NB4 (cell line): Measurements from ENCODE around the gene PDGFC.

Experiments
- POLR2A ChIP-seq: IDR thresholded peaks from 2 replicates; pipeline ENCODE4 v1.6.1; 2011; ENCODE audit warnings: mild to moderate bottlenecking; ENCODE audit not compliant: insufficient read length; ENCODE audit errors: extremely low read depth
- TF ChIP-seq, protein P1 (sequence below): IDR thresholded peaks from one replicate; pipeline ENCODE4 v1.5.1; 2012; ENCODE audit warnings: low read depth, low read length
- TF ChIP-seq, protein P2 (sequence below): IDR thresholded peaks from 2 replicates; pipeline ENCODE4 v1.6.1; 2011; ENCODE audit warnings: low read depth, low read length

DNA sequence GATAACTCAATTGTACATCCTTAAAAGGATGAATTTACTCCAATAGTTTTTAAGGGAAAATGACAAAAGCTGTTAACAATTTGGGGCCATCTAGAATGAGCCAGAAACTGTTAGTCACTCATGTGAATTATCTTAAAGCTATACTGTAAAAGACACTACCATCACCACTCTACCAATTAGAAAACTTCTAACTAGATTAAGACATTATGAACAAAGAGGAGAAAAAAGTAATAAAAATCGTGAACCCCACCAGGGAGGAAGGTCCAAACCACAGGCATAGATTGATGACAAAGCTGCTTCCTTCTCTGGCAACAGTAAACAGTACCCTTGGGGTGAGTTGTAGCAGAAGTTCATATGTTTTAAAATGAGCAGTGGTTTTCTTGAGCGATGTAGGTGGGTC, 106.1 kb downstream of the PDGFC start:
- no peak for TF ChIP-seq POLR2A
- TF ChIP-seq, protein P1, sequence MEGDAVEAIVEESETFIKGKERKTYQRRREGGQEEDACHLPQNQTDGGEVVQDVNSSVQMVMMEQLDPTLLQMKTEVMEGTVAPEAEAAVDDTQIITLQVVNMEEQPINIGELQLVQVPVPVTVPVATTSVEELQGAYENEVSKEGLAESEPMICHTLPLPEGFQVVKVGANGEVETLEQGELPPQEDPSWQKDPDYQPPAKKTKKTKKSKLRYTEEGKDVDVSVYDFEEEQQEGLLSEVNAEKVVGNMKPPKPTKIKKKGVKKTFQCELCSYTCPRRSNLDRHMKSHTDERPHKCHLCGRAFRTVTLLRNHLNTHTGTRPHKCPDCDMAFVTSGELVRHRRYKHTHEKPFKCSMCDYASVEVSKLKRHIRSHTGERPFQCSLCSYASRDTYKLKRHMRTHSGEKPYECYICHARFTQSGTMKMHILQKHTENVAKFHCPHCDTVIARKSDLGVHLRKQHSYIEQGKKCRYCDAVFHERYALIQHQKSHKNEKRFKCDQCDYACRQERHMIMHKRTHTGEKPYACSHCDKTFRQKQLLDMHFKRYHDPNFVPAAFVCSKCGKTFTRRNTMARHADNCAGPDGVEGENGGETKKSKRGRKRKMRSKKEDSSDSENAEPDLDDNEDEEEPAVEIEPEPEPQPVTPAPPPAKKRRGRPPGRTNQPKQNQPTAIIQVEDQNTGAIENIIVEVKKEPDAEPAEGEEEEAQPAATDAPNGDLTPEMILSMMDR = no peak
- TF ChIP-seq, protein P2, sequence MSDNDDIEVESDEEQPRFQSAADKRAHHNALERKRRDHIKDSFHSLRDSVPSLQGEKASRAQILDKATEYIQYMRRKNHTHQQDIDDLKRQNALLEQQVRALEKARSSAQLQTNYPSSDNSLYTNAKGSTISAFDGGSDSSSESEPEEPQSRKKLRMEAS = no peak
